ENCODE results near the gene RLF. TPM values are rescaled to one million over a fixed set of nuclear protein-coding genes. Genes with fewer than 3 reads are reported as not detected.
A peak's percentile ranks its signal among the peaks of the same experiment; 100 is the strongest.

RLF gene
- total and polyA plus RNA-seq, 2 of the 8 experiments (the other 6 are each of a cell fraction or from before 2014, with no cell fraction given) = 4.2 to 18.0 TPM

GRCh38 chr1:40161125-40161887 lies at the start of gene RLF (continued):
- TF ChIP-seq BACH1 (IDR thresholded peaks at IDR 0.05; ENCODE audit: low read length) (no peak), CTBP2 (IDR thresholded peaks at IDR 0.05; ENCODE audit: borderline replicate concordance, insufficient read depth, insufficient read length, low read length) (peak; percentile 36), ATF3 (IDR thresholded peaks at IDR 0.05; ENCODE audit: insufficient read depth, low read depth, low read length) (peak; percentile 99), YY1 (IDR thresholded peaks at IDR 0.05; ENCODE audit: low read depth, low read length) (peak; percentile 95), SP4 (IDR thresholded peaks at IDR 0.05; ENCODE audit: low read length) (no peak), JUND (IDR thresholded peaks at IDR 0.05; ENCODE audit: low read length) (peak; percentile 25; the same call in 1 of the 2 replicates), KDM4A (IDR thresholded peaks at IDR 0.05; ENCODE audit: low read depth, low read length, severe bottlenecking) (peak; percentile 100), POLR2AphosphoS5 (IDR thresholded peaks at IDR 0.05; ENCODE audit: low read depth, low read length) (peak; percentile 88), EP300 (IDR thresholded peaks at IDR 0.05; ENCODE audit: borderline replicate concordance in 1 of 2, low read depth in 2 of 2, low read length in 2 of 2) (peak in 1 of 2 experiments; percentile 90; a peak in 2 of 3 replicates), TAF7 (optimal IDR thresholded peaks at IDR 0.05; ENCODE audit: borderline replicate concordance, low read depth, low read length) (peak; percentile 90), RFX5 (IDR thresholded peaks at IDR 0.05; ENCODE audit: borderline replicate concordance, low read depth, low read length) (peak; percentile 57; the same call in 1 of the 2 replicates), GABPA (IDR thresholded peaks at IDR 0.05; ENCODE audit: borderline replicate concordance, insufficient read depth, low read length) (no peak)
